OCI-LY3 (cell line): ENCODE measurements around the gene TTC7B.

ENCODE experiments used
- H2AFZ ChIP-seq: fragments of 200-600, 300-600 bp; shearing (Covaris generic); 2 replicates; pipeline ENCODE4 v1.6.0; 2014; ENCODE audit warnings: antibody characterized with exemption, low read depth, low read length
- H3K27ac ChIP-seq: fragments of 200-600, 300-600 bp; sonication (generic); 2 replicates; pipeline ENCODE4 v1.5.1; 2014; ENCODE audit warnings: mild to moderate bottlenecking, low read length, moderate library complexity, mixed read lengths
- H3K27me3 ChIP-seq: fragments of 200-600, 300-600 bp; sonication (generic); 2 replicates; pipeline ENCODE4 v1.6.1; 2014; ENCODE audit warnings: low read depth, low read length, mixed read lengths
- H3K36me3 ChIP-seq: fragments of 200-600, 300-600 bp; sonication (generic); replicated peaks from 2 replicates; pipeline ENCODE3; 2014; ENCODE audit warnings: low read depth, low read length, mixed read lengths
- H3K4me1 ChIP-seq: fragments of 300-600, 200-600 bp; sonication (generic); 2 replicates; pipeline ENCODE4 v1.6.1; 2014; ENCODE audit warnings: low read length, mixed read lengths
- H3K4me2 ChIP-seq: fragments of 200-600, 300-600 bp; sonication (generic); 2 replicates; pipeline ENCODE4 v1.6.1; 2014; ENCODE audit warnings: low read length, mixed read lengths
- H3K4me3 ChIP-seq: fragments of 300-600, 200-600 bp; sonication (generic); 2 replicates; pipeline ENCODE4 v1.5.1; 2014; ENCODE audit warnings: antibody characterized with exemption, mild to moderate bottlenecking, low read length, moderate library complexity
- H3K79me2 ChIP-seq: fragments of 300-600, 200-600 bp; shearing (Covaris generic); 2 replicates; pipeline ENCODE4 v1.6.1; 2014; ENCODE audit warnings: mild to moderate bottlenecking, low read length, mixed read lengths
- H3K9ac ChIP-seq: fragments of 300-600, 200-600 bp; shearing (Covaris generic); 2 replicates; pipeline ENCODE4 v1.6.0; 2014; ENCODE audit warnings: mild to moderate bottlenecking, low read length, moderate library complexity
- H3K9me3 ChIP-seq: fragments of 200-600, 300-600 bp; shearing (Covaris generic); 2 replicates; pipeline ENCODE4 v1.6.1; 2014; ENCODE audit warnings: low read length, mixed read lengths; ENCODE audit not compliant: insufficient read depth
- H4K20me1 ChIP-seq: fragments of 200-600, 300-600 bp; sonication (generic); 2 replicates; pipeline ENCODE4 v1.6.1; 2016; ENCODE audit warnings: low read length, mixed read lengths; ENCODE audit not compliant: insufficient read depth
- CTCF ChIP-seq: fragments of 200-600, 300-600 bp; sonication (generic); IDR thresholded peaks from 2 replicates; pipeline ENCODE4 v1.5.1; 2014; ENCODE audit warnings: antibody characterized with exemption, low read length, low read depth
- EZH2phosphoT487 ChIP-seq: fragments of 200-600 bp; shearing (Covaris generic); IDR thresholded peaks from 2 replicates; pipeline ENCODE4 v1.6.1; 2018; ENCODE audit warnings: antibody characterized with exemption, mixed run types, low read depth

Gene TTC7B

GRCh38 chr14:90596733-90597132 lies 219.5 kb downstream of the TTC7B start:
- TF ChIP-seq CTCF (no peak), EZH2phosphoT487 (no peak)
- H4K20me1 ChIP-seq: no peaks in the 10 kb centered on the region
- no peaks in the 10 kb centered on the region for H3K27me3 ChIP-seq
- no peaks in the 10 kb centered on the region for H3K9me3 ChIP-seq
- no peak overlapping the region for H2AFZ ChIP-seq
- H3K4me3 ChIP-seq: no peak overlapping the region
- H3K27ac ChIP-seq: no peak overlapping the region
- no peaks in the 10 kb centered on the region for H3K36me3 ChIP-seq
- no peaks in the 10 kb centered on the region for H3K4me1 ChIP-seq
- no peak overlapping the region for H3K9ac ChIP-seq
- no peaks in the 10 kb centered on the region for H3K79me2 ChIP-seq
- H3K4me2 ChIP-seq: no peak overlapping the region

GRCh38 chr14:90593254-90594040 lies 222.8 kb downstream of the TTC7B start:
- Histone ChIP-seq H4K20me1 (no peaks in the 10 kb centered on the region), H2AFZ (no peak overlapping the region), H3K9ac (no peak overlapping the region), H3K79me2 (no peaks in the 10 kb centered on the region), H3K27ac (no peak overlapping the region), H3K9me3 (no peaks in the 10 kb centered on the region), H3K4me3 (no peak overlapping the region), H3K4me1 (no peaks in the 10 kb centered on the region), H3K36me3 (no peaks in the 10 kb centered on the region), H3K4me2 (no peak overlapping the region), H3K27me3 (no peaks in the 10 kb centered on the region)
- TF ChIP-seq EZH2phosphoT487 (no peak), CTCF (no peak)

- Histone ChIP-seq H2AFZ (no peak overlapping the region), H3K4me3 (no peak overlapping the region), H3K36me3 (no peaks in the 10 kb centered on the region), H3K27ac (no peak overlapping the region), H3K9me3 (no peaks in the 10 kb centered on the region), H3K27me3 (no peaks in the 10 kb centered on the region), H3K79me2 (no peaks in the 10 kb centered on the region), H3K4me1 (no peaks in the 10 kb centered on the region), H3K9ac (no peak overlapping the region), H4K20me1 (no peaks in the 10 kb centered on the region), H3K4me2 (no peak overlapping the region)
- TF ChIP-seq EZH2phosphoT487 (no peak), CTCF (no peak)
Measured at GRCh38 chr14:90592655-90593054, 223.6 kb downstream of the TTC7B start.

GRCh38 chr14:90587918-90588317 lies 228.3 kb downstream of the TTC7B start:
- Histone ChIP-seq H4K20me1 (no peaks in the 10 kb centered on the region), H3K9ac (no peak overlapping the region), H3K4me1 (no peaks in the 10 kb centered on the region), H3K9me3 (no peaks in the 10 kb centered on the region), H3K27ac (no peak overlapping the region), H3K79me2 (no peaks in the 10 kb centered on the region), H3K36me3 (no peaks in the 10 kb centered on the region), H2AFZ (no peak overlapping the region), H3K4me3 (no peak overlapping the region), H3K27me3 (no peaks in the 10 kb centered on the region), H3K4me2 (no peak overlapping the region)
- no peak for TF ChIP-seq CTCF
- no peak for TF ChIP-seq EZH2phosphoT487
